Activated CD8-positive, alpha-beta memory T cell treated with anti-CD3 and anti-CD28 coated beads for 1 hour (primary cell): Measurements from ENCODE around the gene MICAL3.
"Not testable (repeated sequence)": the region's sequence is repeated elsewhere in the genome, so short reads cannot be mapped to it uniquely, and the experiment has no call there.

Experiments
- DNase-seq, 2 donors: peaks; one replicate each; pipeline ENCODE4 v3.0.0-alpha.2; 2020; ENCODE audit warnings: low read depth in 1 of 2; ENCODE audit errors: extremely low read depth in 1 of 2

MICAL3 gene

GRCh38 chr22:17892376-17892775 is 132.0 kb downstream of the MICAL3 start:
- DNase-seq, result no peak

- DNase-seq, result no peak
These were observed 132.7 kb downstream of the MICAL3 start for GRCh38 chr22:17891481-17892167.

- DNase-seq, result no peak
These were observed 133.5 kb downstream of the MICAL3 start for GRCh38 chr22:17890892-17891291.

DNA sequence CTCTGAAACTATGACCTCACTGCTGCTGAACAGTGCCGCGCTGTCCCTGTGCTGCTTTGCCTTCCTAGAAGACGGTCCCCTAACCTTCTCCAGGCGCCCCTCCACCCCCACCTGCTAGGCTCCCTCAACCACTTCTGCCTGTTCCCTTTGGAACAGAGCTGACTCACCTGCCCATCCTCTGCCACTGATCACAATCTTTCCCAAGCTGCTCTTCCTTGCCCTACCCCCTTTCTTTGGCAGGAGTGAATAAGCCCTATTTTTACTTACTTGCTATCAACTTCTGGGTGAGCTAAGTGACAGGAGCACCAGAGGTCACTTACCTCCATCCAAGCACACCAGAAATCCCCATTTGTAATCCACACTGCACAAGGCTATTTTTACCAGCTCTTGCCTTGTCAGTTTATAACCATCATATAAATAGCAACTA is 134.1 kb downstream of the MICAL3 start:
- DNase-seq, result no peak

DNA sequence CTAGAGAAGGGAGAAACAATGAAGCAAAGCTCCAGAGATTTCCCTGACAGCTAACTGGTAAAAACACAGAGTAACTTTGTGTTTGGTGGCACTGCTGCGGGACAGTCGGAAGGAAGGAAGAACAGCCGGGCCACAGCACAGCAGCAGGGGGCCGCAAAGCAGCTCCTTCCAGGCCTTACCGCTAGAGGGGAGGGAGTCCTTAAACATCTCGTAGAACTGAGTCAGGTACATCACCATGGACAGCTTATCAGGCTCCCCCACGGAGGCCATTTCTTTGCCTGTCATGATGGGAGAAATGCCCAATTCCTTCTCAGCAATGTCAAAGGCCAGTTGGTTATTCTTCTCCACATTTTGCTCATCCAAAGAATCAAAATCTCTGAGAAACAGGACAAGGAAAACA is 135.5 kb downstream of the MICAL3 start:
- DNase-seq, result no peak

DNA sequence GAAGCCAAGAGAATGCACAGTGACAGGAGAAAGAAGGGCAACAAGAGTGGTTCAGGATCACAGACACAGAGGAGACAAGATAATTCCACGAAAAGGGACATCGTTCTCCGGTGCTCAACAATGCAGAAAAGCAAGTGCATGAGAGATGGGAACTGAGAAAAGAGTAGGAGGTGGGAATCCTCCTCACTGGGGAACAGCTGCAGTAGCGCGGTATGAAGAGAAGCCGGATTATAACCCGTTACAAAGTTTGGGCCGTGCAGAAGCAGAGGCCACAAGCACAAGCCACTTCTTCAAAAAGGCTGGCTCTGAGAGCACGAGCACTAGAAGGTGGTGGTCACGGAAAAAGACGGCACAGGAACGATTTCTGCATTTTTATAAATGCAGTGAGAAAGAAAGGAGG is 135.9 kb downstream of the MICAL3 start:
- no peak for DNase-seq

DNA sequence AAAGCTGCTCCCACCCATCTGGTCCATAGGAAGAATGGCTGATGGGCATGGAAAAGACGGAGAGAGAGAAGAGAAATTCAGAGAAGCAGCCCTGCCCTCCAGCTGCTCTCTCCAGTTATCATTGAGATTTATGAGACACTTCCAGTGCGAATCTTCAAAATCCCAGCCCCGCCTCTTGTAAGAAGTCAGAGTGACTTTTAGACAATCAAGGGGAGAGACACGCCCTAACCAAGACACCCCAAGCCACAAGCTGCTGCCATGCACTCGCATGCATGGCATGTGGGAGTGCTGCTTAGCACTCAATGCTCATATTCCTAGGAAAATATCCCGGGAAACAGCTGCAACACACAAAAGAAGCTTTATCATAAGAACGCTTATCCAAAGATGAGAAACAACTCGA is 139.5 kb downstream of the MICAL3 start:
- no peak for DNase-seq

GRCh38 chr22:17884084-17884483 is 140.3 kb downstream of the MICAL3 start:
- DNase-seq, result no peak

GRCh38 chr22:17883356-17883755 is 141.0 kb downstream of the MICAL3 start:
- DNase-seq, result no peak

GRCh38 chr22:17882727-17883126 is 141.6 kb downstream of the MICAL3 start:
- no peak for DNase-seq

DNA sequence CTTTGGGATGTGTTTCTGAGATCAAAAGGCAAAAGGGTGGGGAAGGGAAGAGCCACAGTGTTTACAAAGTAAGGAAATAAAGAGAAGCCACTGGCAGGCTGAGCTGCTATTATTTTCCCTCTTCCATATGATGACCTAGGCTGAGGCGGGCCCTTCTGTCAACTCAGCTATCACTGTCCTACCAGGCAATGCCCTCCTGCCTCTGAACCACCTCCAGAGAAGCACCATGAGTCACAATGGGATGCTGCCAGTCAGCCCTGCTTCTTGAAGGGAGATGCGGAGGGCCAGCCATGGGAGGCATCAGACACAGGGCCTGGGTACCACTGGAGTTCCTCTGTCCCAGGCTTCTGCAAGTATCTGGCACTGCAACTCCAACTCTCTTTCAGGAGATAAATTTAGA is 142.2 kb downstream of the MICAL3 start:
- DNase-seq, result no peak

- no peak for DNase-seq
These were observed 143.0 kb downstream of the MICAL3 start for GRCh38 chr22:17881366-17881765.

- DNase-seq, result no peak
These were observed 143.9 kb downstream of the MICAL3 start for GRCh38 chr22:17880468-17880867.

- no peak for DNase-seq
These were observed 144.3 kb downstream of the MICAL3 start for GRCh38 chr22:17880020-17880419.

DNA sequence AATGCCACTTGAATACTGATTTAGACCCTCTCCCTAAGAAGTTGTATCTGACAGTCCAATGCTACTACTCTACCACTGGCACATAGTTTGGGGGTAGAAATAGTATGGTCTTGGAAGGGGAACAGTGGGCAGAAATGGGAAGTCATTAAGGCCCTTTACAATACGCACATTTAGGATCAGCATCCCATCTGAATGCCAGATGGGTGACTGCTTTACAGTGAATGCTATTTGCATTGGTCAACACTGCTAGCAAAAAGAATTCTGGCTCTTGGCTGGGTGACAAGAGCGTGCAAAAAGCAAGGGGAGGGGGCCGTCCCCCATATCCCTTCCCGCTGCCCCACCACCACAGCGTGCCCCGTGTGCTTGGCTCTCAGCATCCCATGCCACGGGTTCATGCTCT is 145.4 kb downstream of the MICAL3 start:
- DNase-seq, result no peak

DNA sequence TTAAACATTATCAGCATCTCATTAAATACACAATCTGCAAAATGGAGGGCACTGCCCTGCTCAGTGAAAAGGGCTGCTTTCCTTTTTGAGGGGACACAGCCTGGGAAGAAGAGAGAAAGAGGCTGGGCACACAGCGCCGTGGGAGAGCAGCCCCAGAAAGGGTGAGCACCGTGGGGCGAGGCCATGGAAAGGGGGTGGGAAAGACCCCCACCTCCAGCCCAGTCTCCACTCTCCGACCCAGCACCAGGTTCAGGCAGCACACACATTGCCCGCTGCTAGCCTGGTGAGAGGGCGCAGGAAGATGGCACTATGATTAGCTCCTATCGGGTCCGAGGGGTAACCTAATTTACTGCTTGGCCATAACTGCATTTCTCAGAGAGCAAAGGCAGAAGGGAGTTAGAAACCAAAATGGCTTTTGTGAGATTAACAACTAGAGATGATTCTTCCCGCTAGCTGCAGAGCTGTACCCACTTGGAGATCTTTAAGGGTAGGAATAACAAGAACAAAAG is 146.1 kb downstream of the MICAL3 start:
- no peak for DNase-seq

- DNase-seq, result not testable (repeated sequence)
These were observed 147.2 kb downstream of the MICAL3 start for GRCh38 chr22:17876878-17877855.

- no peak for DNase-seq
These were observed 148.0 kb downstream of the MICAL3 start for GRCh38 chr22:17876306-17876831.

GRCh38 chr22:17875631-17876030 is 148.7 kb downstream of the MICAL3 start:
- no peak for DNase-seq

DNA sequence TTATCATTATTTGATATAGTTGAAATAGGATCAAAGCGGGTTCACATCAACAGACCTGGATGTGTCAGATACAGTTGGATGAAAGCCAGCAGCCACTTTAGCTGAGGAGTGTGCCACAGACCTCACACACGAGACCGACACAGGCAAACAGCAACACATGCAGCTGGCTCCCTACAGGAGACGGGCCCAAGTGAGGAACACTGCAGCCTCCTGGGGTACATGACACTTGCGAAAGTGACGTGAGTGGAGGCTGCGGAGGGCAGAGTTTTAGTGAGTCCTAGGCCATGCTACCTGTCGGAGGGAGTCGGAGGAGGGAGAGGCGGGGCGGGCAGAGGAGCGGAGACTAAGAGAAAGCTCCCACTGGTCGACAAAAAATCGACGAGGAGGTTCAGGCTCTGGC is 149.2 kb downstream of the MICAL3 start:
- no peak for DNase-seq

GRCh38 chr22:17874231-17874905 is 150.0 kb downstream of the MICAL3 start:
- no peak for DNase-seq
